Suprapubic skin (tissue), 4 donors: Measurements from ENCODE around the gene TOLLIP.

Source experiments
- EP300 ChIP-seq: sonication (generic); formaldehyde crosslinking; IDR thresholded peaks from one replicate; pipeline ENCODE4 v1.6.1; 2017; ENCODE audit warnings: antibody characterized with exemption
- POLR2A ChIP-seq, 2 donors: fragments of 450-650 bp; IDR thresholded peaks; one replicate each; pipeline ENCODE4 v1.6.1; 2017; ENCODE audit warnings: antibody characterized with exemption in 2 of 2, mild to moderate bottlenecking in 2 of 2, moderate library complexity in 2 of 2
- POLR2AphosphoS5 ChIP-seq, 3 donors: sonication (generic); formaldehyde crosslinking; IDR thresholded peaks; one replicate each; pipeline ENCODE4 v1.6.1; 2017; ENCODE audit warnings: antibody characterized with exemption in 3 of 3
- TF ChIP-seq, protein P1 (sequence below), 2 donors: fragments of 200-600 bp in 1 of 2; fragments of 450-650 bp in 1 of 2; sonication (generic) in 1 of 2; IDR thresholded peaks; one replicate each; pipeline ENCODE4 v1.5.1; 2016 to 2019; ENCODE audit warnings: antibody characterized with exemption in 2 of 2, mild to moderate bottlenecking in 1 of 2, moderate library complexity in 1 of 2

DNA sequence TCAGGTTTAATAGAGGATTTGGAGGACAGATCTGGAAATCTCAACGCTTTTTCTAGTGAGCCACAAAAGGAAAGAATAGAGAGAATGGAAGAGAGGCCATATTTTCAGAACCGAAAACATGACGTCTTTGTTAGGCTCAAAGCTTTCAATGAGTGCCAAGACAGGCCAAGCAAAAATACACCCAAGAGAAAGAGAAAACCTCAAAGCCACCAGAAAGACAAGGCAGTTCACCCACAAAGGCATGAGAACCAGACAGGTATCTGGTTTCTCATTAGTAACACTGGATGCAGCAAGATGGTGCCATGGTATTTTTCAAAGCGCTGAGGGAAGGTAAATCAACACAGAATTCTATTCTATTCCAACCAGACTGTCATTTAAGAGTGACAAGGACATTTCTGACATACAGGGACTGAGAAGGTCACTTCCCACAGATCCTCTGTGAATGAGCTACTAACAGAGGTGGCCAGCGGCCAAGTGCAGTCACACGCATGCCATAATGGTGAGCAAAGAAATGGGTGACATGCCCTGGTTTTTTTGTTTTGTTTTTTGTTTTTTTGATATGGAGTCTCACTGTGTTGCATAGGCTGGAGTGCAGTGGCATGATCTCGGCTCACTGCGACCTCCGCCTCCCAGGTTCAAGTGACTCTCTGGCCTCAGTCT, 41.9 kb downstream of the TOLLIP start:
- TF ChIP-seq, protein P1, sequence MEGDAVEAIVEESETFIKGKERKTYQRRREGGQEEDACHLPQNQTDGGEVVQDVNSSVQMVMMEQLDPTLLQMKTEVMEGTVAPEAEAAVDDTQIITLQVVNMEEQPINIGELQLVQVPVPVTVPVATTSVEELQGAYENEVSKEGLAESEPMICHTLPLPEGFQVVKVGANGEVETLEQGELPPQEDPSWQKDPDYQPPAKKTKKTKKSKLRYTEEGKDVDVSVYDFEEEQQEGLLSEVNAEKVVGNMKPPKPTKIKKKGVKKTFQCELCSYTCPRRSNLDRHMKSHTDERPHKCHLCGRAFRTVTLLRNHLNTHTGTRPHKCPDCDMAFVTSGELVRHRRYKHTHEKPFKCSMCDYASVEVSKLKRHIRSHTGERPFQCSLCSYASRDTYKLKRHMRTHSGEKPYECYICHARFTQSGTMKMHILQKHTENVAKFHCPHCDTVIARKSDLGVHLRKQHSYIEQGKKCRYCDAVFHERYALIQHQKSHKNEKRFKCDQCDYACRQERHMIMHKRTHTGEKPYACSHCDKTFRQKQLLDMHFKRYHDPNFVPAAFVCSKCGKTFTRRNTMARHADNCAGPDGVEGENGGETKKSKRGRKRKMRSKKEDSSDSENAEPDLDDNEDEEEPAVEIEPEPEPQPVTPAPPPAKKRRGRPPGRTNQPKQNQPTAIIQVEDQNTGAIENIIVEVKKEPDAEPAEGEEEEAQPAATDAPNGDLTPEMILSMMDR (IDR thresholded peaks at IDR 0.05), result no peak
- TF ChIP-seq POLR2A (IDR thresholded peaks at IDR 0.05) (no peak), POLR2AphosphoS5 (IDR thresholded peaks at IDR 0.05) (no peak), EP300 (no peak)
